Mesendoderm (in vitro differentiated cells): Measurements from ENCODE around the gene ABRACL. TPM values are rescaled to one million over a fixed set of nuclear protein-coding genes. Genes with fewer than 3 reads are reported as not detected.

Experiments used
- DNase-seq: peaks from one replicate; pipeline ENCODE4 v3.0.0; 2013
- H2AK5ac ChIP-seq: 2 replicates; pipeline ENCODE4 v1.6.1; 2013; ENCODE audit warnings: low read length, inconsistent platforms
- H2BK120ac ChIP-seq: 2 replicates; pipeline ENCODE4 v1.6.1; 2013; ENCODE audit warnings: low read depth, mild to moderate bottlenecking, low read length, moderate library complexity, mixed read lengths
- H2BK15ac ChIP-seq: replicated peaks from 2 replicates; pipeline ENCODE4 v1.6.1; 2013; ENCODE audit warnings: low read depth, mild to moderate bottlenecking, moderate library complexity
- H2BK5ac ChIP-seq: 2 replicates; pipeline ENCODE4 v1.6.1; 2013; ENCODE audit warnings: low read length, inconsistent platforms
- H3K18ac ChIP-seq: 2 replicates; pipeline ENCODE4 v1.6.1; 2013; ENCODE audit warnings: mild to moderate bottlenecking, low read length, mixed read lengths
- H3K23ac ChIP-seq: one replicate; pipeline ENCODE4 v1.6.1; 2013; ENCODE audit warnings: low read length
- H3K27ac ChIP-seq: 2 replicates; pipeline ENCODE4 v1.5.1; 2013; ENCODE audit warnings: low read depth, mild to moderate bottlenecking, inconsistent platforms, low read length, moderate library complexity
- H3K27me3 ChIP-seq: 2 replicates; pipeline ENCODE4 v1.6.1; 2013; ENCODE audit warnings: low read length, control low read depth, mild to moderate bottlenecking, inconsistent platforms; ENCODE audit not compliant: insufficient read depth, poor library complexity
- H3K36me3 ChIP-seq: 2 replicates; pipeline ENCODE4 v1.6.1; 2013; ENCODE audit warnings: low read length, inconsistent platforms; ENCODE audit not compliant: control insufficient read depth, insufficient read depth
- H3K4ac ChIP-seq: one replicate; pipeline ENCODE4 v1.6.1; 2013; ENCODE audit warnings: low read depth, mild to moderate bottlenecking, low read length, moderate library complexity
- H3K4me1 ChIP-seq: 2 replicates; pipeline ENCODE4 v1.6.1; 2013; ENCODE audit warnings: low read depth, low read length, inconsistent platforms; ENCODE audit not compliant: control insufficient read depth
- H3K4me2 ChIP-seq: 2 replicates; pipeline ENCODE4 v1.6.1; 2013; ENCODE audit warnings: low read length
- H3K4me3 ChIP-seq: 2 replicates; pipeline ENCODE4 v1.5.1; 2013; ENCODE audit warnings: mild to moderate bottlenecking, low read length
- H3K56ac ChIP-seq: one replicate; pipeline ENCODE4 v1.6.1; 2013; ENCODE audit warnings: low read length
- H3K79me1 ChIP-seq: 2 replicates; pipeline ENCODE4 v1.6.1; 2013; ENCODE audit warnings: low read length, inconsistent platforms
- H3K79me2 ChIP-seq: 2 replicates; pipeline ENCODE4 v1.6.1; 2013; ENCODE audit warnings: mild to moderate bottlenecking, low read length; ENCODE audit not compliant: control insufficient read depth, insufficient read depth
- H3K9ac ChIP-seq: 2 replicates; pipeline ENCODE4 v1.6.1; 2013; ENCODE audit warnings: low read length, inconsistent platforms
- H4K5ac ChIP-seq: one replicate; pipeline ENCODE4 v1.6.1; 2013; ENCODE audit warnings: low read length
- H4K8ac ChIP-seq: one replicate; pipeline ENCODE4 v1.6.1; 2013; ENCODE audit warnings: low read depth, mild to moderate bottlenecking, control low read depth, low read length, moderate library complexity
- WGBS: extraction: QIAGEN DNeasy Blood & Tissue Kit; methylation state at CpG from one replicate; pipeline ENCODE4 v1.1.7; 2013; ENCODE audit warnings: low lambda C conversion rate, missing lambda C conversion rate; ENCODE audit not compliant: insufficient coverage; ENCODE audit errors: extremely low coverage; 5-methylcytosine and 5-hydroxymethylcytosine counted together
- polyA plus RNA-seq, 2 experiments: library from polyadenylated mRNA; stranded (reverse); fragments of 200-250 nt; gene quantifications; one replicate each; pipeline ENCODE4 v1.2.3, GENCODE V29; 2013

ABRACL gene
- polyA plus RNA-seq (2013, experiment 1 of 2), result 307 TPM
- 307 TPM for polyA plus RNA-seq (2013, experiment 2 of 2)

- peak within 1 kb of the TSS; percentile 80 for H3K4me2 ChIP-seq
- WGBS, result no CpG with 5 or more reads among the region's 77 CpGs
- H3K23ac ChIP-seq, result peak within 1 kb of the TSS; percentile 60
- no peaks in the 10 kb centered on the region for H3K27me3 ChIP-seq
- no peak within 1 kb of the TSS for H4K5ac ChIP-seq
- H2BK15ac ChIP-seq, result no peak within 1 kb of the TSS
- H2AK5ac ChIP-seq, result no peak within 1 kb of the TSS
- H2BK5ac ChIP-seq, result peak within 1 kb of the TSS; percentile 89
- H3K56ac ChIP-seq, result peak within 1 kb of the TSS; percentile 98
- peak within 1 kb of the TSS; percentile 93 for H3K4me3 ChIP-seq
- H3K79me1 ChIP-seq, result peaks cover 10% of the 10 kb centered on the region
- peaks cover 47% of the 10 kb centered on the region for H3K79me2 ChIP-seq
- H3K27ac ChIP-seq, result peak within 1 kb of the TSS; percentile 73
- peak within 1 kb of the TSS; percentile 87 for H3K4ac ChIP-seq
- H4K8ac ChIP-seq, result no peak within 1 kb of the TSS
- peaks cover 16% of the 10 kb centered on the region for H3K4me1 ChIP-seq
- peak within 1 kb of the TSS; percentile 15 for H3K18ac ChIP-seq
- peak; percentile 97 for DNase-seq
- no peaks in the 10 kb centered on the region for H3K36me3 ChIP-seq
- H2BK120ac ChIP-seq, result peak within 1 kb of the TSS; percentile 21
- peak within 1 kb of the TSS; percentile 93 for H3K9ac ChIP-seq
Measured at GRCh38 chr6:139028658-139029469, at the start of gene ABRACL. TSS of gene ABRACL (plus strand) at chr6:139028745. CDS start at chr6:139034161, 5,416 bp downstream.

GRCh38 chr6:138979365-138979764, 49.2 kb upstream of the ABRACL start:
- H2AK5ac ChIP-seq, result no peak overlapping the region
- no peak overlapping the region for H3K4me3 ChIP-seq
- no peak overlapping the region for H3K9ac ChIP-seq
- WGBS, result no CpG with 5 or more reads among the region's 2 CpGs
- no peak overlapping the region for H2BK120ac ChIP-seq
- H3K79me1 ChIP-seq, result peaks cover 10% of the 10 kb centered on the region
- H3K56ac ChIP-seq, result no peak overlapping the region
- H3K79me2 ChIP-seq, result peaks cover 56% of the 10 kb centered on the region
- no peak overlapping the region for H2BK5ac ChIP-seq
- H4K8ac ChIP-seq, result no peak overlapping the region
- H3K27ac ChIP-seq, result no peak overlapping the region
- H3K36me3 ChIP-seq, result no peaks in the 10 kb centered on the region
- peaks cover 3% of the 10 kb centered on the region for H3K4me1 ChIP-seq
- no peak overlapping the region for H4K5ac ChIP-seq
- H3K23ac ChIP-seq, result no peak overlapping the region
- DNase-seq, result no peak
- H3K4me2 ChIP-seq, result no peak overlapping the region
- no peak overlapping the region for H2BK15ac ChIP-seq
- no peak overlapping the region for H3K4ac ChIP-seq
- H3K27me3 ChIP-seq, result no peaks in the 10 kb centered on the region
- H3K18ac ChIP-seq, result no peak overlapping the region

- H3K4me1 ChIP-seq, result peaks cover 3% of the 10 kb centered on the region
- peaks cover 14% of the 10 kb centered on the region for H3K79me1 ChIP-seq
- no peak for DNase-seq
- H3K27me3 ChIP-seq, result no peaks in the 10 kb centered on the region
- no peak overlapping the region for H3K9ac ChIP-seq
- no peak overlapping the region for H3K56ac ChIP-seq
- H3K23ac ChIP-seq, result no peak overlapping the region
- no peak overlapping the region for H3K4ac ChIP-seq
- H3K36me3 ChIP-seq, result no peaks in the 10 kb centered on the region
- no peak overlapping the region for H3K4me3 ChIP-seq
- no peak overlapping the region for H4K5ac ChIP-seq
- no peak overlapping the region for H3K27ac ChIP-seq
- H4K8ac ChIP-seq, result no peak overlapping the region
- WGBS, result no CpG with 5 or more reads among the region's 5 CpGs
- H2BK120ac ChIP-seq, result no peak overlapping the region
- H2BK15ac ChIP-seq, result no peak overlapping the region
- H3K4me2 ChIP-seq, result no peak overlapping the region
- H2BK5ac ChIP-seq, result no peak overlapping the region
- peaks cover 56% of the 10 kb centered on the region for H3K79me2 ChIP-seq
- no peak overlapping the region for H3K18ac ChIP-seq
- H2AK5ac ChIP-seq, result no peak overlapping the region
Measured at GRCh38 chr6:138979813-138980668, 48.5 kb upstream of the ABRACL start.

- Histone ChIP-seq H3K9ac (no peak overlapping the region), H2AK5ac (no peak overlapping the region), H2BK5ac (no peak overlapping the region), H3K4ac (no peak overlapping the region), H3K27me3 (no peaks in the 10 kb centered on the region), H3K4me1 (peaks cover 3% of the 10 kb centered on the region), H4K5ac (no peak overlapping the region), H3K4me3 (no peak overlapping the region), H3K36me3 (no peaks in the 10 kb centered on the region), H3K18ac (no peak overlapping the region), H3K23ac (no peak overlapping the region), H3K4me2 (no peak overlapping the region), H3K79me1 (peaks cover 14% of the 10 kb centered on the region), H4K8ac (no peak overlapping the region), H2BK15ac (no peak overlapping the region), H3K79me2 (peaks cover 63% of the 10 kb centered on the region), H3K27ac (no peak overlapping the region), H2BK120ac (no peak overlapping the region), H3K56ac (no peak overlapping the region)
- DNase-seq, result no peak
- WGBS, result no CpG with 5 or more reads among the region's 2 CpGs
Measured at GRCh38 chr6:138981416-138981815, 47.1 kb upstream of the ABRACL start.

- no peak overlapping the region for H4K5ac ChIP-seq
- H2BK15ac ChIP-seq, result no peak overlapping the region
- no peaks in the 10 kb centered on the region for H3K36me3 ChIP-seq
- H2BK120ac ChIP-seq, result no peak overlapping the region
- no peak overlapping the region for H2AK5ac ChIP-seq
- H3K4ac ChIP-seq, result no peak overlapping the region
- H3K23ac ChIP-seq, result no peak overlapping the region
- H3K18ac ChIP-seq, result no peak overlapping the region
- H3K79me1 ChIP-seq, result peaks cover 9% of the 10 kb centered on the region
- peaks cover 2% of the 10 kb centered on the region for H3K4me1 ChIP-seq
- H2BK5ac ChIP-seq, result no peak overlapping the region
- no peak for DNase-seq
- H3K27me3 ChIP-seq, result no peaks in the 10 kb centered on the region
- peak overlapping the region; percentile 43 for H3K9ac ChIP-seq
- peaks cover 42% of the 10 kb centered on the region for H3K79me2 ChIP-seq
- no peak overlapping the region for H3K56ac ChIP-seq
- peak overlapping the region; percentile 3 for H3K4me3 ChIP-seq
- no peak overlapping the region for H3K27ac ChIP-seq
- no CpG with 5 or more reads among the region's 3 CpGs for WGBS
- H3K4me2 ChIP-seq, result peak overlapping the region; percentile 15
- no peak overlapping the region for H4K8ac ChIP-seq
Measured at GRCh38 chr6:138986578-138986977, 42.0 kb upstream of the ABRACL start.
